K562 (cell line): Measurements from ENCODE around the gene ELMO1.

Experiments
- ATF7 ChIP-seq: fragments of 450-650 bp; IDR thresholded peaks from 2 replicates; pipeline ENCODE4 v1.7.1; 2014; ENCODE audit warnings: mild to moderate bottlenecking, moderate library complexity
- EZH2 ChIP-seq: IDR thresholded peaks from 2 replicates; pipeline ENCODE4 v1.6.1; 2012; ENCODE audit warnings: low read depth, mild to moderate bottlenecking, inconsistent platforms, low read length, borderline replicate concordance
- MECOM ChIP-seq: fragments of 250-450 bp; sonication (Bioruptor Pico); IDR thresholded peaks from 2 replicates; pipeline ENCODE4 v1.8.0; 2022; ENCODE audit warnings: inconsistent platforms
- ZNF445 ChIP-seq: fragments of 250-450 bp; sonication (Bioruptor Pico); IDR thresholded peaks from 2 replicates; pipeline ENCODE4 v1.4.0; 2020; ENCODE audit warnings: low read depth, mild to moderate bottlenecking, moderate library complexity
- TF ChIP-seq, protein P1 (sequence below), 2 experiments: fragments of 450-650 bp in 1 of 2; sonication (generic) in 1 of 2; formaldehyde crosslinking in 1 of 2; IDR thresholded peaks; 2 replicates each; pipeline versions ENCODE4 v1.7.1 to v1.9.0; 2016 to 2022; ENCODE audit warnings: inconsistent platforms in 1 of 2, mild to moderate bottlenecking in 1 of 2, missing genetic modification reagents in 1 of 2
- TF ChIP-seq, protein P2 (sequence below), 3 experiments: IDR thresholded peaks in 2 of 3; conservative IDR thresholded peaks in 1 of 3; 2 replicates each; pipeline ENCODE4 v1.5.1; 2011 to 2012; ENCODE audit warnings: low read length in 3 of 3, mild to moderate bottlenecking in 3 of 3, control low read depth in 2 of 3, improper control_type of control experiment in 1 of 3, inconsistent platforms in 1 of 3, low read depth in 1 of 3, mixed read lengths in 1 of 3, moderate library complexity in 1 of 3; ENCODE audit not compliant: insufficient read depth in 2 of 3

DNA sequence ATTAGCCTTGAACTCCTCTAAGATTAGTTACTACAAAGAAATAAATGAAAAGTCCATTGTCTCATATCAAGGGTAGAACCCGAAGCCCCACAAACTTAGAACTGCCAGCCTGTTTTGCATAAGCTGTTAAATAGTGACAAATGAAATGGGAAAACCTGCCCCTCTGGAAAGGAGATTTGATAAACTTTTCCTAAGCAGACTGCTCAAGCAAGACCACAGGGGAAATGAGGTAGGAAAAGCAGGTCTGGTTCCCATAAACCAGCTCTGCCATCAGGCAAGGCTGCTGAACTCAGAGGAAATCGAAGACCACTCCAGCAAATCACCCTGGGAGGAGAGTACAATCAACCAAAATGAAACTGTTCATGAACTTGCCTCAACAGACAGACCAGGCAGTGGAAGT, 542.8 kb downstream of the ELMO1 start:
- TF ChIP-seq ZNF445 (no peak), MECOM (CRISPR knock-in tag) (no peak), EZH2 (no peak), ATF7 (no peak)
- TF ChIP-seq, protein P1, sequence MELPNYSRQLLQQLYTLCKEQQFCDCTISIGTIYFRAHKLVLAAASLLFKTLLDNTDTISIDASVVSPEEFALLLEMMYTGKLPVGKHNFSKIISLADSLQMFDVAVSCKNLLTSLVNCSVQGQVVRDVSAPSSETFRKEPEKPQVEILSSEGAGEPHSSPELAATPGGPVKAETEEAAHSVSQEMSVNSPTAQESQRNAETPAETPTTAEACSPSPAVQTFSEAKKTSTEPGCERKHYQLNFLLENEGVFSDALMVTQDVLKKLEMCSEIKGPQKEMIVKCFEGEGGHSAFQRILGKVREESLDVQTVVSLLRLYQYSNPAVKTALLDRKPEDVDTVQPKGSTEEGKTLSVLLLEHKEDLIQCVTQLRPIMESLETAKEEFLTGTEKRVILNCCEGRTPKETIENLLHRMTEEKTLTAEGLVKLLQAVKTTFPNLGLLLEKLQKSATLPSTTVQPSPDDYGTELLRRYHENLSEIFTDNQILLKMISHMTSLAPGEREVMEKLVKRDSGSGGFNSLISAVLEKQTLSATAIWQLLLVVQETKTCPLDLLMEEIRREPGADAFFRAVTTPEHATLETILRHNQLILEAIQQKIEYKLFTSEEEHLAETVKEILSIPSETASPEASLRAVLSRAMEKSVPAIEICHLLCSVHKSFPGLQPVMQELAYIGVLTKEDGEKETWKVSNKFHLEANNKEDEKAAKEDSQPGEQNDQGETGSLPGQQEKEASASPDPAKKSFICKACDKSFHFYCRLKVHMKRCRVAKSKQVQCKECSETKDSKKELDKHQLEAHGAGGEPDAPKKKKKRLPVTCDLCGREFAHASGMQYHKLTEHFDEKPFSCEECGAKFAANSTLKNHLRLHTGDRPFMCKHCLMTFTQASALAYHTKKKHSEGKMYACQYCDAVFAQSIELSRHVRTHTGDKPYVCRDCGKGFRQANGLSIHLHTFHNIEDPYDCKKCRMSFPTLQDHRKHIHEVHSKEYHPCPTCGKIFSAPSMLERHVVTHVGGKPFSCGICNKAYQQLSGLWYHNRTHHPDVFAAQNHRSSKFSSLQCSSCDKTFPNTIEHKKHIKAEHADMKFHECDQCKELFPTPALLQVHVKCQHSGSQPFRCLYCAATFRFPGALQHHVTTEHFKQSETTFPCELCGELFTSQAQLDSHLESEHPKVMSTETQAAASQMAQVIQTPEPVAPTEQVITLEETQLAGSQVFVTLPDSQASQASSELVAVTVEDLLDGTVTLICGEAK (IDR thresholded peaks at IDR 0.05): no peak
- TF ChIP-seq, protein P1 (CRISPR knock-in tag; IDR thresholded peaks at IDR 0.05): no peak
- TF ChIP-seq, protein P2, sequence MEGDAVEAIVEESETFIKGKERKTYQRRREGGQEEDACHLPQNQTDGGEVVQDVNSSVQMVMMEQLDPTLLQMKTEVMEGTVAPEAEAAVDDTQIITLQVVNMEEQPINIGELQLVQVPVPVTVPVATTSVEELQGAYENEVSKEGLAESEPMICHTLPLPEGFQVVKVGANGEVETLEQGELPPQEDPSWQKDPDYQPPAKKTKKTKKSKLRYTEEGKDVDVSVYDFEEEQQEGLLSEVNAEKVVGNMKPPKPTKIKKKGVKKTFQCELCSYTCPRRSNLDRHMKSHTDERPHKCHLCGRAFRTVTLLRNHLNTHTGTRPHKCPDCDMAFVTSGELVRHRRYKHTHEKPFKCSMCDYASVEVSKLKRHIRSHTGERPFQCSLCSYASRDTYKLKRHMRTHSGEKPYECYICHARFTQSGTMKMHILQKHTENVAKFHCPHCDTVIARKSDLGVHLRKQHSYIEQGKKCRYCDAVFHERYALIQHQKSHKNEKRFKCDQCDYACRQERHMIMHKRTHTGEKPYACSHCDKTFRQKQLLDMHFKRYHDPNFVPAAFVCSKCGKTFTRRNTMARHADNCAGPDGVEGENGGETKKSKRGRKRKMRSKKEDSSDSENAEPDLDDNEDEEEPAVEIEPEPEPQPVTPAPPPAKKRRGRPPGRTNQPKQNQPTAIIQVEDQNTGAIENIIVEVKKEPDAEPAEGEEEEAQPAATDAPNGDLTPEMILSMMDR (IDR thresholded peaks at IDR 0.05 in 2 of 3, conservative IDR thresholded peaks at IDR 0.05 in 1 of 3; ENCODE audit: insufficient read depth in 2 of 3, low read depth in 1 of 3, low read length in 3 of 3): no peak
